Measurements from ENCODE around the gene RBMY1D.
"Not testable (repeated sequence)": the region's sequence is repeated elsewhere in the genome, so short reads cannot be mapped to it uniquely, and the experiment has no call there.

RBMY1D gene

DNA sequence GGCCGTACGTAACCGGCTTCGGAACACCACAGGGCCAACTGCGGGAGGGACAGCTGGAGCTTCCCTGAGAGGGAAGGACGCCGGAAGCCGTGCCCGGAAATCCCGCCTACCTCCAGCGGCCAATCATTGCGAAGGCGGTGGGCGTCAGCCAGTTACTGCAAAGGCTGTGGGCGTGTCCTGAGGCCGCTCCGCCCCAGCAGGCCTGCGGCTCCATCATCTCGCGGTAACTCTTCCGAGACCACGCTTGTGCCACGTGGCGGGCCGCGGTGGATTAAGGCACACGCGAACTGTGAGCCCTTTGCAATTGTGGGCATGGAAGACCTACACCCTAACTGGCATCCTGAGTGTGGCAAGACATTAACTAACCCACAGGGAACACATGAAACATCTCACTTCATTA, at the start of gene RBMY1D:
Gene RBMY1D (minus strand): TSS at position 101 of the 400 bp plus-strand sequence. CDS start 2,013 bp downstream, outside the sequence.
- DNase-seq: not testable (repeated sequence)

DNA sequence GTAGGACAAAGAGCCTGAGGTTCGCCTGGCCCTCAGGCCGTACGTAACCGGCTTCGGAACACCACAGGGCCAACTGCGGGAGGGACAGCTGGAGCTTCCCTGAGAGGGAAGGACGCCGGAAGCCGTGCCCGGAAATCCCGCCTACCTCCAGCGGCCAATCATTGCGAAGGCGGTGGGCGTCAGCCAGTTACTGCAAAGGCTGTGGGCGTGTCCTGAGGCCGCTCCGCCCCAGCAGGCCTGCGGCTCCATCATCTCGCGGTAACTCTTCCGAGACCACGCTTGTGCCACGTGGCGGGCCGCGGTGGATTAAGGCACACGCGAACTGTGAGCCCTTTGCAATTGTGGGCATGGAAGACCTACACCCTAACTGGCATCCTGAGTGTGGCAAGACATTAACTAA, 23.6 kb upstream of the RBMY1D start, which contains the start of gene RBMY1E:
Gene RBMY1E (minus strand): TSS at position 101 of the 400 bp plus-strand sequence. CDS start 1,978 bp downstream, outside the sequence.
- DNase-seq: not testable (repeated sequence)

DNA sequence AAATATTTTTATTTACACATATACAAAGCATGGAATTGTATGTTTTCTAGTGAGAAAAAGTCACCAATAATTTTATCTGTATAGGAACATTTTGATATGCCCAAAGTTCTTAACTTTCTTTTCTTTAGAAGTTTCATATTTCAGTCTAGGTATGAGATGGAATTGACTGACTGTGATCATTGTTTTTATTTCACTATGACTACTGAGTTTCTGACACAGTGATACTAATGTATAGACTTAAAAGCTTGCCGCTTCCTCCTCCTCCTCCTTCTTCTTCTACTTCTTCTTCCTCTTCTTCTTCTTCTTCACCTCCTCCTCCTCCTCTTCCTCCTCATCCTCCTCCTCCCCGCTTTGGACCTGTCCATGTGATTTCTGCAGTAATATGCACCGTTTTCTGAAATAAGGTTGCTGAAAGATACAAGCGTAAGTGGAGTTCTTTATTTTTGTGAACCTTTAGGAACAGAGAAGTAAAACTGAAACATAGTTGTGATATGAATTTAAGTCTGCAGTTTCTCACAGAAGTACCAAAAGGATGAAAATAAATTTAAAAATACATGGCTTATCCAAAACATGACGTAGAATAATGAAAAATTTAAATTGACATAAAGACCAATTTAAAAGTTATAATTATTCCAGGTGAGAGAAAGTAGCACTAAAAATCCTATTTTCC, 24.8 kb downstream of the RBMY1D start:
- DNase-seq: not testable (repeated sequence)

DNA sequence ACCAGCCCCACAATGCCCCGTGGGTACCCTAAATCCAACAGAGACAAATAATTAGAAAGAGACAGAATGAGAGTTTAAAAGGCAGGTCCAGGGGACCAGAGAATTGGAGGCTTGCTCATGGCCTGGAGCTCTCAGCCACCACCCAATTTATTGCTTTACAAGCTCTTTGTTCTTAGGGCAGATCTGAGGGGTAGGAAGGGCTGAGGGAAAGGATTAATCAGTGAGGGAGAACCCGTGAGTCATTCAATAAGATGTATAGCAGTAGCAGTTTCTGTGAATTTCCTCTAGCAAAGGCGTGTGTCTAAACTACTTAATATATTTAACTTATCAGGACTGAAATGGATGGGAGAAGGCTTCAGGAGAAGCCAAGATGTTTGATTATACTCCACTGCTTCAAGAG, 48.8 kb downstream of the RBMY1D start:
- DNase-seq: no peak

DNA sequence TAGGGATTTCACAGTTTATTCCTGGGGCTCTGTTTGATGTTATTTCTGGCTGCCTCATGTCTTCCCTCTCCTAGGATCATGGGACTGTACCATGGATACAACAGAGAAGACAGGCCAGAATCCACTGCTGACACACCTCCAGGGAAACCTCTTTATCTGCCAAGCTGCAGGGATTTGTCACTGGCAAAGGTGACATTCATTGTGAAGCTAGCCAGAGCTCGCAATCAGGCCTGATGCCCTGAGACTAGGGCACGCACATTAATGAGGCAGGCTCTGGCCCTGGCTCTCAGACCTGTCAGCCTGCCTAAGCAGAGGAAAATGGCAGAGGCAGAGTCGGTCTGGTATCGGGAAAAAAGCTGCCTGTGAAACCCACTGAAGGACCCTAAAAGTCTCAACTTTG, 52.2 kb downstream of the RBMY1D start:
- DNase-seq: no peak

DNA sequence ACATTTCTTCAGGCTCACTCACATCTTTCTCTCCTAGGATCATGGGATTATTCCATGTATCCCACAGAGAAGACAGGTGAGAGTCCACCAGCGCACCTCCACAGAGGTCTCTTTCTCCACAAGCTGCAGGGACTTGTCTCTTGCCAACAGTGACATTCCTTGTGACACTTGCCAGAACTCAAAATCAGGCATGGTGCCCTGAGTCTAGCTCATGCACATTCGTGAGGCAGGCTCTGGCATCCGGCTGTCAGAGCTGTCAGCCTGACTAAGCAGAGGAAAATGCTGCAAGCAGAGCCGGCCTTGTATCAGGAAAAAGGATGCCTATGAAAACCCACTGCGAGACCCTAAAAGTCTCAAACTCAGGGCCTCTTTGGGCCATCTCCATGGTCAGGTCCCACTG, 54.8 kb downstream of the RBMY1D start:
- DNase-seq: no peak

GRCh38 chrY:21836343-21836742, 58.0 kb downstream of the RBMY1D start:
- no peak for DNase-seq

GRCh38 chrY:21835052-21835451, 59.3 kb downstream of the RBMY1D start:
- DNase-seq: no peak
